ENCODE measurements around the gene ABR. TPM values are rescaled to one million over a fixed set of nuclear protein-coding genes. Genes with fewer than 3 reads are reported as not detected.
A peak's percentile ranks its signal among the peaks of the same experiment; 100 is the strongest.

The ABR gene
- polyA plus RNA-seq, 2 of the 4 experiments (the other 2 are of a cell fraction), result 70.9 to 73.8 TPM

DNA sequence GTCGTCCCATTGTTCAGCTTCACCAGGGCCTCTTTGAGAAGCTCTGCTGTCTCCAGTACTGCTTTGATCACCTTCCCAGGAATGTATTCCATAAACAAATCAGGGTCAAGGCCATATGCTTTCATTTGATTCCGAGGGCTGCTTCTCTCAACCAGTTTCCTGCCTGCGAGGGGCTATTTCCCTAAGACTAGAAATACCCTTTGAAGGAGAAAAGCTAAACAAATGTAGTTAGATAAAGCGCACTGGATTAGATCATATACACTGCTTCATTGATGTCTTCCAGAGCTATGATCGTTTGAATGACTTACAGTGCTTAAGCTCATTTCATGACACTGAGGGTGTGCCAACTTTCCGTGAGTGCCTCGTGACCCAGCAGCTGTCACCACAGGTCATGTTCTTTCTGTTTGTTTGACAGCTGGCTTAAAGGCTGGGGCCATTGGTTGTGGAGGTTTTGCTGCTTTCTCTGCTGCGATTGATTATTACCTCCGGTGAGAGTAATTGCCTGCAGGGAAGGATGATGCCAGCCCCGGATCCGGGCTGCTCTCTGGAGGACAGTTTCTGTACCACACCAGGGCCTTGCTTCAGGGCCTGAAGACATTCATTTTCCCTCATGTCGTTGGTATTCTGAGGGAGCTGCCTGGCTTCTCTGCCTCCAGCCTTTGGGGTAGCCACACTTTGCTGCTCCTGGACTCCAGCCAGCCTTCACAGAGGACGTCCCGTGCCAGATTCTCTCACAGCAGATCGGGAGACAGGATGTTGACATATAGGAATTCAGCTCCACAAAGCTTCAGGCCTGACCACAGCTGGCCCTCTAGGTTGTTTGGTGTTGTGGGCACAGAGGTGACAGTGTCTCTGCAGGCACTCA is 179.0 kb downstream of the ABR start:
- H3K27ac ChIP-seq, result no peak overlapping the region
- no peak overlapping the region for H3K4me3 ChIP-seq
- no peak for ATAC-seq
- FAIRE-seq, result no peak
- no peaks in the 10 kb centered on the region for H3K9me3 ChIP-seq
- CTCF ChIA-PET, result interaction anchor here (0.9 to 8.3 kb wide), 18 partner anchors 8 to 848 kb away, joined by 3 to 121 read pairs (median 4); partner anchors contain the start of genes NXN and VPS53
- H3K4me1 ChIP-seq, result peaks cover 18% of the 10 kb centered on the region
- TF ChIP-seq CBX2 (IDR thresholded peaks at IDR 0.05; ENCODE audit: borderline replicate concordance, low read depth) (no peak), RCOR1 (IDR thresholded peaks at IDR 0.05; ENCODE audit: low read depth, low read length) (no peak), RAD21 (conservative IDR thresholded peaks at IDR 0.05 in 1 of 2, IDR thresholded peaks at IDR 0.05 in 1 of 2) (no peak), EHF (CRISPR knock-in tag; IDR thresholded peaks at IDR 0.05) (no peak), ZSCAN20 (CRISPR knock-in tag; IDR thresholded peaks at IDR 0.05) (no peak), HEYL (CRISPR knock-in tag; IDR thresholded peaks at IDR 0.05) (no peak), HOXA7 (CRISPR knock-in tag; IDR thresholded peaks at IDR 0.05) (no peak), RFX5 (IDR thresholded peaks at IDR 0.05) (no peak), POLR2AphosphoS2 (conservative IDR thresholded peaks at IDR 0.05; ENCODE audit: low read length) (no peak), SREBF2 (IDR thresholded peaks at IDR 0.05) (no peak)
- TF ChIP-seq, protein P1, sequence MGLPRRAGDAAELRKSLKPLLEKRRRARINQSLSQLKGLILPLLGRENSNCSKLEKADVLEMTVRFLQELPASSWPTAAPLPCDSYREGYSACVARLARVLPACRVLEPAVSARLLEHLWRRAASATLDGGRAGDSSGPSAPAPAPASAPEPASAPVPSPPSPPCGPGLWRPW (IDR thresholded peaks at IDR 0.05), result no peak
- TF ChIP-seq, protein P2, sequence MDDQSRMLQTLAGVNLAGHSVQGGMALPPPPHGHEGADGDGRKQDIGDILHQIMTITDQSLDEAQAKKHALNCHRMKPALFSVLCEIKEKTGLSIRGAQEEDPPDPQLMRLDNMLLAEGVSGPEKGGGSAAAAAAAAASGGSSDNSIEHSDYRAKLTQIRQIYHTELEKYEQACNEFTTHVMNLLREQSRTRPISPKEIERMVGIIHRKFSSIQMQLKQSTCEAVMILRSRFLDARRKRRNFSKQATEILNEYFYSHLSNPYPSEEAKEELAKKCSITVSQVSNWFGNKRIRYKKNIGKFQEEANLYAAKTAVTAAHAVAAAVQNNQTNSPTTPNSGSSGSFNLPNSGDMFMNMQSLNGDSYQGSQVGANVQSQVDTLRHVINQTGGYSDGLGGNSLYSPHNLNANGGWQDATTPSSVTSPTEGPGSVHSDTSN (IDR thresholded peaks at IDR 0.05), result no peak
- TF ChIP-seq, protein P3, sequence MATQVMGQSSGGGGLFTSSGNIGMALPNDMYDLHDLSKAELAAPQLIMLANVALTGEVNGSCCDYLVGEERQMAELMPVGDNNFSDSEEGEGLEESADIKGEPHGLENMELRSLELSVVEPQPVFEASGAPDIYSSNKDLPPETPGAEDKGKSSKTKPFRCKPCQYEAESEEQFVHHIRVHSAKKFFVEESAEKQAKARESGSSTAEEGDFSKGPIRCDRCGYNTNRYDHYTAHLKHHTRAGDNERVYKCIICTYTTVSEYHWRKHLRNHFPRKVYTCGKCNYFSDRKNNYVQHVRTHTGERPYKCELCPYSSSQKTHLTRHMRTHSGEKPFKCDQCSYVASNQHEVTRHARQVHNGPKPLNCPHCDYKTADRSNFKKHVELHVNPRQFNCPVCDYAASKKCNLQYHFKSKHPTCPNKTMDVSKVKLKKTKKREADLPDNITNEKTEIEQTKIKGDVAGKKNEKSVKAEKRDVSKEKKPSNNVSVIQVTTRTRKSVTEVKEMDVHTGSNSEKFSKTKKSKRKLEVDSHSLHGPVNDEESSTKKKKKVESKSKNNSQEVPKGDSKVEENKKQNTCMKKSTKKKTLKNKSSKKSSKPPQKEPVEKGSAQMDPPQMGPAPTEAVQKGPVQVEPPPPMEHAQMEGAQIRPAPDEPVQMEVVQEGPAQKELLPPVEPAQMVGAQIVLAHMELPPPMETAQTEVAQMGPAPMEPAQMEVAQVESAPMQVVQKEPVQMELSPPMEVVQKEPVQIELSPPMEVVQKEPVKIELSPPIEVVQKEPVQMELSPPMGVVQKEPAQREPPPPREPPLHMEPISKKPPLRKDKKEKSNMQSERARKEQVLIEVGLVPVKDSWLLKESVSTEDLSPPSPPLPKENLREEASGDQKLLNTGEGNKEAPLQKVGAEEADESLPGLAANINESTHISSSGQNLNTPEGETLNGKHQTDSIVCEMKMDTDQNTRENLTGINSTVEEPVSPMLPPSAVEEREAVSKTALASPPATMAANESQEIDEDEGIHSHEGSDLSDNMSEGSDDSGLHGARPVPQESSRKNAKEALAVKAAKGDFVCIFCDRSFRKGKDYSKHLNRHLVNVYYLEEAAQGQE (IDR thresholded peaks at IDR 0.05), result no peak
- TF ChIP-seq, protein P4, sequence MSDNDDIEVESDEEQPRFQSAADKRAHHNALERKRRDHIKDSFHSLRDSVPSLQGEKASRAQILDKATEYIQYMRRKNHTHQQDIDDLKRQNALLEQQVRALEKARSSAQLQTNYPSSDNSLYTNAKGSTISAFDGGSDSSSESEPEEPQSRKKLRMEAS (IDR thresholded peaks at IDR 0.05), result no peak
- no peak overlapping the region for H3K4me2 ChIP-seq
- DNase-seq (ENCODE audit: low read depth in 1 of 2, low spot score in 1 of 2), result no peak
- 76% methylated on average over 15 of the region's 15 CpGs for WGBS (ENCODE audit: missing lambda C conversion rate)
- POLR2A ChIA-PET, result no interaction called here

DNA sequence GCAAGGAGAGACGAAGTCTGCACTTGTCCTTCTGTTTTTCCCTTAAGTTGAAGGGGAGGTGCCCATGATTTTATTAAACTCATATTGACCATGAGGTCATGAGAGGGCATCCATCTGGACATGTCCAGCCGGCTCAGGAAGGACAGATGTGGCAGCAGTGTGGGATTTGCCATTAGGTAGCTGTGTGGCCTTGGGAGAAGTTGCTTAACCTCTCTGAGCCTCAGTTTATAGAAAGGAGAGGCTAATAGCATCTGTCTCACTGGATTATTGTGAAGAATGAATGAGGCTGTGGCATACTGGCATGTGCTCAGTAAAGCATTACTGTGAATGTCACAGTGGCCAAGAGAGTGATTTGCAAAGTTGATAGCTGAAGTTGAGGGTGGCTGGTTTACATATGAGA is 181.7 kb downstream of the ABR start:
- no peak for ATAC-seq
- peak overlapping the region in 1 of 2 experiments; percentile 93; a peak in 1 of 6 replicates for H3K27ac ChIP-seq
- 50% methylated on average over 2 of the region's 2 CpGs for WGBS (ENCODE audit: missing lambda C conversion rate)
- H3K9me3 ChIP-seq, result peaks cover 9% of the 10 kb centered on the region
- peaks cover 24% of the 10 kb centered on the region for H3K4me1 ChIP-seq
- ChIA-PET CTCF (interaction anchor here (1.4 to 8.3 kb wide), 9 partner anchors 15 to 590 kb away, joined by 3 to 121 read pairs (median 15); partner anchors contain the start of gene NXN), POLR2A (no interaction called here)
- peak overlapping the region; percentile 88 for H3K4me3 ChIP-seq
- FAIRE-seq, result no peak
- no peak for DNase-seq (ENCODE audit: low read depth in 1 of 2, low spot score in 1 of 2)
- TF ChIP-seq JUN (IDR thresholded peaks at IDR 0.05), result 0 out of 5 replicates have a peak, but pooled peaks of 1 of the 2 experiments have one; percentile 35
- TF ChIP-seq, protein P5, sequence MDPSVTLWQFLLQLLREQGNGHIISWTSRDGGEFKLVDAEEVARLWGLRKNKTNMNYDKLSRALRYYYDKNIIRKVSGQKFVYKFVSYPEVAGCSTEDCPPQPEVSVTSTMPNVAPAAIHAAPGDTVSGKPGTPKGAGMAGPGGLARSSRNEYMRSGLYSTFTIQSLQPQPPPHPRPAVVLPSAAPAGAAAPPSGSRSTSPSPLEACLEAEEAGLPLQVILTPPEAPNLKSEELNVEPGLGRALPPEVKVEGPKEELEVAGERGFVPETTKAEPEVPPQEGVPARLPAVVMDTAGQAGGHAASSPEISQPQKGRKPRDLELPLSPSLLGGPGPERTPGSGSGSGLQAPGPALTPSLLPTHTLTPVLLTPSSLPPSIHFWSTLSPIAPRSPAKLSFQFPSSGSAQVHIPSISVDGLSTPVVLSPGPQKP (IDR thresholded peaks at IDR 0.05; ENCODE audit: low read depth, low read length), result no peak
- no peak for TF ChIP-seq RFX5 (IDR thresholded peaks at IDR 0.05)
- no peak for TF ChIP-seq KDM5A (IDR thresholded peaks at IDR 0.05)
- TF ChIP-seq, protein P3 (IDR thresholded peaks at IDR 0.05), result no peak
- no peak for TF ChIP-seq MYC (IDR thresholded peaks at IDR 0.05; ENCODE audit: borderline replicate concordance, low read length)
- no peak for TF ChIP-seq NPAS2 (CRISPR knock-in tag; IDR thresholded peaks at IDR 0.05; ENCODE audit: borderline replicate concordance)
- TF ChIP-seq, protein P4 (IDR thresholded peaks at IDR 0.05), result 0 out of 2 replicates have a peak, but pooled peaks have one; percentile 20
- no peak for TF ChIP-seq ZNF302 (CRISPR knock-in tag; IDR thresholded peaks at IDR 0.05)
- H3K4me2 ChIP-seq, result peak overlapping the region; percentile 76
